Ovary (tissue), 3 donors: ENCODE data around the gene ACLY.

ENCODE experiments used
- CTCF ChIP-seq, 3 donors: fragments of 450-650 bp in 2 of 3; fragments of 200-600 bp in 1 of 3; IDR thresholded peaks; one replicate each; pipeline versions ENCODE4 v1.5.1 to v1.8.0; 2016 to 2022; ENCODE audit warnings: antibody characterized with exemption in 3 of 3, mild to moderate bottlenecking in 1 of 3
- POLR2A ChIP-seq: fragments of 450-650 bp; IDR thresholded peaks from one replicate; pipeline ENCODE4 v1.6.1; 2017; ENCODE audit warnings: antibody characterized with exemption, mild to moderate bottlenecking, moderate library complexity
- donor health status: DM: no; HTN: no; CAD: no.

GRCh38 chr17:41893384-41893783 is 25.4 kb downstream of the ACLY start:
- TF ChIP-seq POLR2A, result no peak
- TF ChIP-seq CTCF (IDR thresholded peaks at IDR 0.05), result no peak
